SH-SY5Y (cell line): ENCODE data around the gene FAT2.

Experiments
- GATA2 ChIP-seq: IDR thresholded peaks from 2 replicates; pipeline ENCODE4 v1.6.1; 2011; ENCODE audit warnings: mild to moderate bottlenecking, low read depth, low read length
- GATA3 ChIP-seq: IDR thresholded peaks from 2 replicates; pipeline ENCODE4 v1.6.1; 2011; ENCODE audit warnings: low read depth, mild to moderate bottlenecking, low read length, moderate library complexity

- no peak for TF ChIP-seq GATA2
- TF ChIP-seq GATA3: no peak
These were observed 33.2 kb downstream of the FAT2 start for GRCh38 chr5:151557951-151558350.
